Astrocyte (in vitro differentiated cells and primary cell): ENCODE data around the gene ADAMTS10. TPM values are rescaled to one million over a fixed set of nuclear protein-coding genes. Genes with fewer than 3 reads are reported as not detected.

Source experiments
- DNase-seq: peaks from one replicate; pipeline ENCODE4 v3.0.0-alpha.2; 2010; ENCODE audit warnings: low read depth
- FAIRE-seq: peaks from 2 replicates; lab custom pipeline; 2011; peaks lifted over from hg19 to GRCh38; lab: Jason Lieb, UNC
- H2AFZ ChIP-seq: 2 replicates; pipeline ENCODE4 v1.6.0; 2012; ENCODE audit warnings: low read depth, low read length, inconsistent platforms
- H3K27ac ChIP-seq: 2 replicates; pipeline ENCODE4 v1.5.1; 2011; ENCODE audit warnings: low read depth, low read length, inconsistent platforms
- H3K27me3 ChIP-seq: 2 replicates; pipeline ENCODE4 v1.6.0; 2011; ENCODE audit warnings: low read length, inconsistent platforms; ENCODE audit not compliant: insufficient read depth
- H3K36me3 ChIP-seq: 2 replicates; pipeline ENCODE4 v1.5.1; 2011; ENCODE audit warnings: low read length, inconsistent platforms; ENCODE audit not compliant: insufficient read depth
- H3K4me1 ChIP-seq: 2 replicates; pipeline ENCODE4 v1.5.1; 2011; ENCODE audit warnings: low read length, inconsistent platforms; ENCODE audit not compliant: insufficient read depth
- H3K4me2 ChIP-seq: 2 replicates; pipeline ENCODE4 v1.6.0; 2012; ENCODE audit warnings: low read length, inconsistent platforms
- H3K4me3 ChIP-seq: 2 replicates; pipeline ENCODE4 v1.5.1; 2011; ENCODE audit warnings: low read depth, mild to moderate bottlenecking, low read length, inconsistent platforms; ENCODE audit not compliant: insufficient read depth
- H3K79me2 ChIP-seq: 2 replicates; pipeline ENCODE4 v1.6.0; 2012; ENCODE audit warnings: mild to moderate bottlenecking, low read length, inconsistent platforms; ENCODE audit not compliant: insufficient read depth
- H3K9ac ChIP-seq: 2 replicates; pipeline ENCODE4 v1.6.0; 2012; ENCODE audit warnings: mild to moderate bottlenecking, low read length, inconsistent platforms
- H3K9me3 ChIP-seq: 2 replicates; pipeline ENCODE4 v1.5.1; 2012; ENCODE audit warnings: low read depth, mild to moderate bottlenecking, low read length, inconsistent platforms; ENCODE audit not compliant: insufficient read depth
- H4K20me1 ChIP-seq: 2 replicates; pipeline ENCODE4 v1.6.0; 2012; ENCODE audit warnings: low read length, inconsistent platforms; ENCODE audit not compliant: insufficient read depth
- H3K27ac Mint-ChIP-seq: one replicate; pipeline ENCODE4 v1.8.0; 2021; ENCODE audit warnings: mild to moderate bottlenecking, mixed read lengths; ENCODE audit not compliant: unreplicated experiment
- H3K27me3 Mint-ChIP-seq: one replicate; pipeline ENCODE4 v1.8.0; 2021; ENCODE audit warnings: low read depth, mixed read lengths; ENCODE audit not compliant: unreplicated experiment
- H3K36me3 Mint-ChIP-seq: one replicate; pipeline ENCODE4 v1.8.0; 2021; ENCODE audit warnings: low read depth, mixed read lengths; ENCODE audit not compliant: unreplicated experiment
- H3K4me1 Mint-ChIP-seq: one replicate; pipeline ENCODE4 v1.8.0; 2021; ENCODE audit warnings: low read depth, mixed read lengths; ENCODE audit not compliant: unreplicated experiment
- H3K4me3 Mint-ChIP-seq: one replicate; pipeline ENCODE4 v1.8.0; 2021; ENCODE audit warnings: mild to moderate bottlenecking, moderate library complexity, mixed read lengths; ENCODE audit not compliant: unreplicated experiment
- H3K9me3 Mint-ChIP-seq: one replicate; pipeline ENCODE4 v1.8.0; 2021; ENCODE audit warnings: mild to moderate bottlenecking, mixed read lengths; ENCODE audit not compliant: unreplicated experiment
- EZH2 ChIP-seq: IDR thresholded peaks from 2 replicates; pipeline ENCODE4 v1.6.1; 2012; ENCODE audit warnings: mild to moderate bottlenecking, low read length, inconsistent platforms; ENCODE audit not compliant: insufficient read depth
- total RNA-seq: library from RNA; stranded (reverse); gene quantifications from 2 replicates; pipeline ENCODE4 v1.2.1, GENCODE V29; 2021
- TF ChIP-seq, protein P1 (sequence below): IDR thresholded peaks from 2 replicates; pipeline ENCODE4 v1.5.1; 2011; ENCODE audit warnings: low read depth, mild to moderate bottlenecking, inconsistent platforms, low read length, moderate library complexity; ENCODE audit not compliant: insufficient read depth

ADAMTS10 gene
- total RNA-seq, 1 donor from 2014 or later, result 34.0 TPM

DNA sequence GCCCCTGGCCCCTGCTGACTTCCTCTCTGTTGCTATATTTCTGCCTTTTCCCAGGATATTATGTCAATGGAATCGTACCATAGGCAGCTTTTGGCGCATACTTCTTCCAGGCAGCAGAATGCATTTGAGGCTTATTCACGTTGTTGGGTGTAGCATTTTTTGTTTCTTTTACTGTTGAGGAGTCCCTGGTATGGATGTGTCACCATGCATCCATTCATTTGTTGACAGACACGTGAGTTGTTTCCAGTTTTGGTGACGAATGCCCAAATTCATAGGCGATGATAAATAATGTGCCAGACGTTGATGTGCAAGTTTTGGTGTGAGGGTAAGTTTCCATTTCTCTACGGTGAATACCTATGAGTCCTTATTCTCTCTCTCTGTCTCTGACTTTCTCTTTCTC, 24.9 kb upstream of the ADAMTS10 start:
- Histone ChIP-seq H3K79me2 (no peaks in the 10 kb centered on the region), H3K4me2 (peak overlapping the region; percentile 28), H3K27me3 (no peaks in the 10 kb centered on the region), H2AFZ (no peak overlapping the region), H3K4me1 (peaks cover 18% of the 10 kb centered on the region), H3K9ac (no peak overlapping the region), H3K36me3 (no peaks in the 10 kb centered on the region), H3K27ac (no peak overlapping the region), H3K4me3 (no peak overlapping the region), H3K9me3 (no peaks in the 10 kb centered on the region), H4K20me1 (no peaks in the 10 kb centered on the region)
- Mint-ChIP-seq H3K27me3 (peaks cover 10% of the 10 kb centered on the region), H3K4me1 (no peaks in the 10 kb centered on the region), H3K4me3 (no peak overlapping the region), H3K36me3 (no peaks in the 10 kb centered on the region), H3K27ac (no peak overlapping the region), H3K9me3 (no peaks in the 10 kb centered on the region)
- DNase-seq (peak; percentile 76), FAIRE-seq (no peak)
- no peak for TF ChIP-seq EZH2

DNA sequence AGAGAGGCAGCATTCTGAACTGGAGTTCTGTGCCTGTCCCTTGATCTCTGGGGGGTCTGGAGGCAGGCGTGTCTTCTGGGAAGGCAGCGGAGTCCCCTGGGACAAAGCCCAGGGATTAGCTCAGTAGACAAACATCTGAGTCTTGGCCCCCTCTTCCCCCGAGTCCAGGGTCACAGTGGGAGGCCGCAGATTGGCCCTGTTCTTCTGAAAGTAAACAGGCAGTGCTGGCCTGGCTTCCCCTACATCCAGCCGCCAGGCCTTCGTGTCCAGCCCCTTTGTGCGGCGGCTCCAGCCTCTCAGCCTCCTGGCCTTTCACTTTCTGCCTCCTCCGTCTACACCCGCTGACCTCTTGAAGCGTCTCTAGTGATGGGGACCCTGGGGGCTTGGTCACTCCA, 20.9 kb upstream of the ADAMTS10 start:
- Histone ChIP-seq H3K4me1 (peaks cover 9% of the 10 kb centered on the region), H2AFZ (peak overlapping the region; percentile 56), H3K4me3 (no peak overlapping the region), H3K79me2 (no peaks in the 10 kb centered on the region), H3K9ac (peak overlapping the region; percentile 68), H3K9me3 (no peaks in the 10 kb centered on the region), H3K4me2 (peak overlapping the region; percentile 74), H3K27ac (peak overlapping the region; percentile 50), H4K20me1 (no peaks in the 10 kb centered on the region), H3K27me3 (no peaks in the 10 kb centered on the region), H3K36me3 (no peaks in the 10 kb centered on the region)
- no peak overlapping the region for H3K27ac Mint-ChIP-seq
- DNase-seq (peak; percentile 81), FAIRE-seq (no peak)
- no peak overlapping the region for H3K4me3 Mint-ChIP-seq
- H3K36me3 Mint-ChIP-seq, result no peaks in the 10 kb centered on the region
- no peaks in the 10 kb centered on the region for H3K4me1 Mint-ChIP-seq
- peaks cover 10% of the 10 kb centered on the region for H3K27me3 Mint-ChIP-seq
- TF ChIP-seq, protein P1, sequence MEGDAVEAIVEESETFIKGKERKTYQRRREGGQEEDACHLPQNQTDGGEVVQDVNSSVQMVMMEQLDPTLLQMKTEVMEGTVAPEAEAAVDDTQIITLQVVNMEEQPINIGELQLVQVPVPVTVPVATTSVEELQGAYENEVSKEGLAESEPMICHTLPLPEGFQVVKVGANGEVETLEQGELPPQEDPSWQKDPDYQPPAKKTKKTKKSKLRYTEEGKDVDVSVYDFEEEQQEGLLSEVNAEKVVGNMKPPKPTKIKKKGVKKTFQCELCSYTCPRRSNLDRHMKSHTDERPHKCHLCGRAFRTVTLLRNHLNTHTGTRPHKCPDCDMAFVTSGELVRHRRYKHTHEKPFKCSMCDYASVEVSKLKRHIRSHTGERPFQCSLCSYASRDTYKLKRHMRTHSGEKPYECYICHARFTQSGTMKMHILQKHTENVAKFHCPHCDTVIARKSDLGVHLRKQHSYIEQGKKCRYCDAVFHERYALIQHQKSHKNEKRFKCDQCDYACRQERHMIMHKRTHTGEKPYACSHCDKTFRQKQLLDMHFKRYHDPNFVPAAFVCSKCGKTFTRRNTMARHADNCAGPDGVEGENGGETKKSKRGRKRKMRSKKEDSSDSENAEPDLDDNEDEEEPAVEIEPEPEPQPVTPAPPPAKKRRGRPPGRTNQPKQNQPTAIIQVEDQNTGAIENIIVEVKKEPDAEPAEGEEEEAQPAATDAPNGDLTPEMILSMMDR, result no peak
- TF ChIP-seq EZH2, result no peak
- peaks cover 4% of the 10 kb centered on the region for H3K9me3 Mint-ChIP-seq

DNA sequence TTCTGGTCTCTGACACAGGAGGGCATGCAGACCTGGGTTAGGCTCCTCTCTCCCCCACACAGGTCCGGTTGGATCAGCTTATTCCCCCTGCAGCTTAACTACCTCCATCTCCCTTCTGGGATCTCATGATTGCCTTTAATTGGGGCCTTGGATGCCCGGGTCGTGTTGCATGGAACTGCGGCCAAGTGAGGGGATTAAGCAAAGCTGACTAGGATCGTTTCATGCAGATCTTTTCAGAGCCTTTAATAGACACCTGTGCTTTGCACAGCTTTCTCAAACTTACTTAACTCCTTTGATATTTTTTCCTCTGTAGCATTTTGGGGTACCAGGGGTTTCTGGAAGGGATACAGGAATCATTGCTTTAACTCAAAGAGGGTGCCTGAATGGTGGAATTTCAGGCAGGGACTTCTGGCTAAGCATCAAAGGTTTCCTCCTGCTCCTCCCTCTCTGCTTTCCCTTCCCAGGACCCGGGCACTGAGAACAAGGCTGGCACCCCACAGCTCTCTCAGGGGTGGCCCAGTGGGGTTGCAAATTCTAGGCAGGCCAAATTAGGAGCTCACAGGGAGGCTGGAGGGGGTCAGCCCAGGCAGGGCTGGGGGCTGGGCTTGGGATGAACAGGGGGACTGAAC, 20.4 kb upstream of the ADAMTS10 start:
- DNase-seq (no peak), FAIRE-seq (no peak)
- TF ChIP-seq, protein P1, result no peak
- no peak for TF ChIP-seq EZH2
- peak overlapping the region; percentile 68 for H3K9ac ChIP-seq
- no peaks in the 10 kb centered on the region for H3K27me3 ChIP-seq
- no peaks in the 10 kb centered on the region for H3K36me3 ChIP-seq
- H3K4me3 ChIP-seq, result no peak overlapping the region
- no peaks in the 10 kb centered on the region for H4K20me1 ChIP-seq
- Mint-ChIP-seq H3K4me3 (no peak overlapping the region), H3K4me1 (no peaks in the 10 kb centered on the region), H3K27me3 (peaks cover 10% of the 10 kb centered on the region), H3K9me3 (peaks cover 4% of the 10 kb centered on the region), H3K27ac (no peak overlapping the region), H3K36me3 (no peaks in the 10 kb centered on the region)
- peaks cover 9% of the 10 kb centered on the region for H3K4me1 ChIP-seq
- H3K4me2 ChIP-seq, result peak overlapping the region; percentile 74
- peak overlapping the region; percentile 56 for H2AFZ ChIP-seq
- peak overlapping the region; percentile 21 for H3K27ac ChIP-seq
- no peaks in the 10 kb centered on the region for H3K79me2 ChIP-seq
- H3K9me3 ChIP-seq, result no peaks in the 10 kb centered on the region
